Measurements from ENCODE around the gene NME2.

The NME2 gene

DNA sequence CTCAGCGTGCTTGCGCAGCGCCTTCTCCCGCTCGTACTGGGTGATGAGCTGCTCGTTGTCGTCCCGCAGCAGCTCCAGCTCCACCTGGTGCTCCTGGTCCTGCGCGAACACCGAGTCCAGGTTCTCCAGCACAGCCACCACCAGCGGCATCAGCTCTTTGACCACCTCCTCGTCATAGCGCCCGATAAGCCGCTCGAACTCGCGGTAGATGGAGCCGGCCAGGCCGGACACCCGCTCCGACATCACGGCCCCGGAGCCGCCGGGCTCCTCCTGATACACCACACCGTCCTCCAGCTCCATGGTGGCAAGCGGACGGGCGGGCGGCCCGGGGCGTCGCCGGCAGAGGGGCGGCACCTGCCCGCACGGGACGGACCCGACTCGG, 45.9 kb upstream of the NME2 start (continued):
- no peak for TF ChIP-seq ZNF155 (tag by site-specific recombination; IDR thresholded peaks at IDR 0.05)
- TF ChIP-seq ZNF76 (tag by site-specific recombination; IDR thresholded peaks at IDR 0.05; ENCODE audit: borderline replicate concordance, low read depth), result no peak
- peak; percentile 36; the same call in 1 of the 2 replicates for TF ChIP-seq ZNF600 (tag by site-specific recombination; IDR thresholded peaks at IDR 0.05)
- TF ChIP-seq, protein P1, sequence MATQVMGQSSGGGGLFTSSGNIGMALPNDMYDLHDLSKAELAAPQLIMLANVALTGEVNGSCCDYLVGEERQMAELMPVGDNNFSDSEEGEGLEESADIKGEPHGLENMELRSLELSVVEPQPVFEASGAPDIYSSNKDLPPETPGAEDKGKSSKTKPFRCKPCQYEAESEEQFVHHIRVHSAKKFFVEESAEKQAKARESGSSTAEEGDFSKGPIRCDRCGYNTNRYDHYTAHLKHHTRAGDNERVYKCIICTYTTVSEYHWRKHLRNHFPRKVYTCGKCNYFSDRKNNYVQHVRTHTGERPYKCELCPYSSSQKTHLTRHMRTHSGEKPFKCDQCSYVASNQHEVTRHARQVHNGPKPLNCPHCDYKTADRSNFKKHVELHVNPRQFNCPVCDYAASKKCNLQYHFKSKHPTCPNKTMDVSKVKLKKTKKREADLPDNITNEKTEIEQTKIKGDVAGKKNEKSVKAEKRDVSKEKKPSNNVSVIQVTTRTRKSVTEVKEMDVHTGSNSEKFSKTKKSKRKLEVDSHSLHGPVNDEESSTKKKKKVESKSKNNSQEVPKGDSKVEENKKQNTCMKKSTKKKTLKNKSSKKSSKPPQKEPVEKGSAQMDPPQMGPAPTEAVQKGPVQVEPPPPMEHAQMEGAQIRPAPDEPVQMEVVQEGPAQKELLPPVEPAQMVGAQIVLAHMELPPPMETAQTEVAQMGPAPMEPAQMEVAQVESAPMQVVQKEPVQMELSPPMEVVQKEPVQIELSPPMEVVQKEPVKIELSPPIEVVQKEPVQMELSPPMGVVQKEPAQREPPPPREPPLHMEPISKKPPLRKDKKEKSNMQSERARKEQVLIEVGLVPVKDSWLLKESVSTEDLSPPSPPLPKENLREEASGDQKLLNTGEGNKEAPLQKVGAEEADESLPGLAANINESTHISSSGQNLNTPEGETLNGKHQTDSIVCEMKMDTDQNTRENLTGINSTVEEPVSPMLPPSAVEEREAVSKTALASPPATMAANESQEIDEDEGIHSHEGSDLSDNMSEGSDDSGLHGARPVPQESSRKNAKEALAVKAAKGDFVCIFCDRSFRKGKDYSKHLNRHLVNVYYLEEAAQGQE (tag by site-specific recombination; IDR thresholded peaks at IDR 0.05), result peak; percentile 10; the same call in 1 of the 2 replicates
- no peak for TF ChIP-seq GLI2 (tag by site-specific recombination; IDR thresholded peaks at IDR 0.05; ENCODE audit: borderline replicate concordance, low read depth)
- no peak for TF ChIP-seq ZFP37 (tag by site-specific recombination; IDR thresholded peaks at IDR 0.05)
- peak; percentile 76; the same call in 1 of the 2 replicates for TF ChIP-seq KLF8 (tag by site-specific recombination; IDR thresholded peaks at IDR 0.05)
- TF ChIP-seq ZFP41 (tag by site-specific recombination; IDR thresholded peaks at IDR 0.05; ENCODE audit: borderline replicate concordance), result no peak

- POLR2A ChIA-PET, result interaction anchor here (0.6 to 2.7 kb wide), 14 partner anchors 9 to 338 kb away, joined by 3 to 23 read pairs (median 4); partner anchors contain the start of genes NME1, NME2 and TOB1
- Histone ChIP-seq H3K9me3 (ENCODE audit: control insufficient read depth, insufficient read depth, low read depth, low read length) (no peaks in the 10 kb centered on the region), H3K27ac (ENCODE audit: extremely low read depth, low read depth, low read length) (peak within 1 kb of the TSS; percentile 95), H3K4me1 (ENCODE audit: control insufficient read depth, insufficient read depth, low read length) (peaks cover 14% of the 10 kb centered on the region), H3K36me3 (ENCODE audit: control insufficient read depth in 2 of 2, insufficient read depth in 1 of 2, low read length in 2 of 2) (no peaks in the 10 kb centered on the region; a peak in 1 of 3 replicates), H3K4me3 (ENCODE audit: low read depth, low read length) (peak within 1 kb of the TSS; percentile 96)
- CTCF ChIA-PET, result interaction anchor here (1.1 to 1.8 kb wide), 3 partner anchors 32 to 120 kb away, joined by 4 to 9 read pairs (median 4); partner anchors contain the start of gene NME1
- TF ChIP-seq ZNF24 (tag by site-specific recombination; IDR thresholded peaks at IDR 0.05) (no peak), ZNF670 (tag by site-specific recombination; IDR thresholded peaks at IDR 0.05; ENCODE audit: low read depth) (no peak), ZNF112 (tag by site-specific recombination; IDR thresholded peaks at IDR 0.05) (no peak), ZIC2 (tag by site-specific recombination; IDR thresholded peaks at IDR 0.05) (no peak), ZNF626 (tag by site-specific recombination; IDR thresholded peaks at IDR 0.05) (no peak), ZNF660 (tag by site-specific recombination; IDR thresholded peaks at IDR 0.05) (peak; percentile 11; the same call in 1 of the 2 replicates), ZFP37 (tag by site-specific recombination; IDR thresholded peaks at IDR 0.05) (0 out of 2 replicates have a peak, but pooled peaks have one; percentile 36), ZNF114 (tag by site-specific recombination; IDR thresholded peaks at IDR 0.05) (no peak), ZNF280D (tag by site-specific recombination; IDR thresholded peaks at IDR 0.05) (no peak), KLF7 (tag by site-specific recombination; IDR thresholded peaks at IDR 0.05; ENCODE audit: borderline replicate concordance) (peak; percentile 95), ZNF37A (tag by site-specific recombination; IDR thresholded peaks at IDR 0.05) (no peak), ZNF843 (tag by site-specific recombination; IDR thresholded peaks at IDR 0.05) (peak; percentile 36; the same call in 1 of the 2 replicates), ZNF121 (tag by site-specific recombination; IDR thresholded peaks at IDR 0.05) (no peak), ZNF600 (tag by site-specific recombination; IDR thresholded peaks at IDR 0.05) (no peak), OSR2 (tag by site-specific recombination; IDR thresholded peaks at IDR 0.05) (no peak), TCF7L2 (IDR thresholded peaks at IDR 0.05; ENCODE audit: borderline replicate concordance, low read depth, low read length) (no peak), AEBP2 (tag by site-specific recombination; IDR thresholded peaks at IDR 0.05; ENCODE audit: borderline replicate concordance) (no peak), ZNF585B (tag by site-specific recombination; IDR thresholded peaks at IDR 0.05) (no peak), ZBTB8A (tag by site-specific recombination; IDR thresholded peaks at IDR 0.05) (peak; percentile 85)
- TF ChIP-seq, protein P2, sequence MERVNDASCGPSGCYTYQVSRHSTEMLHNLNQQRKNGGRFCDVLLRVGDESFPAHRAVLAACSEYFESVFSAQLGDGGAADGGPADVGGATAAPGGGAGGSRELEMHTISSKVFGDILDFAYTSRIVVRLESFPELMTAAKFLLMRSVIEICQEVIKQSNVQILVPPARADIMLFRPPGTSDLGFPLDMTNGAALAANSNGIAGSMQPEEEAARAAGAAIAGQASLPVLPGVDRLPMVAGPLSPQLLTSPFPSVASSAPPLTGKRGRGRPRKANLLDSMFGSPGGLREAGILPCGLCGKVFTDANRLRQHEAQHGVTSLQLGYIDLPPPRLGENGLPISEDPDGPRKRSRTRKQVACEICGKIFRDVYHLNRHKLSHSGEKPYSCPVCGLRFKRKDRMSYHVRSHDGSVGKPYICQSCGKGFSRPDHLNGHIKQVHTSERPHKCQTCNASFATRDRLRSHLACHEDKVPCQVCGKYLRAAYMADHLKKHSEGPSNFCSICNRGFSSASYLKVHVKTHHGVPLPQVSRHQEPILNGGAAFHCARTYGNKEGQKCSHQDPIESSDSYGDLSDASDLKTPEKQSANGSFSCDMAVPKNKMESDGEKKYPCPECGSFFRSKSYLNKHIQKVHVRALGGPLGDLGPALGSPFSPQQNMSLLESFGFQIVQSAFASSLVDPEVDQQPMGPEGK (tag by site-specific recombination; IDR thresholded peaks at IDR 0.05), result peak; percentile 88
These were observed 45.2 kb upstream of the NME2 start, which contains the start of gene SPAG9 for GRCh38 chr17:51120739-51121619. Gene SPAG9, minus strand, starts transcription at chr17:51120868. Its CDS starts 212 bp downstream, at chr17:51120656.
